ACHN (cell line): ENCODE results near the gene TFDP2.
"Not testable (repeated sequence)": the region's sequence is repeated elsewhere in the genome, so short reads cannot be mapped to it uniquely, and the experiment has no call there.

Source experiments
- DNase-seq: peaks from one replicate; pipeline ENCODE4 v3.0.0-alpha.2; 2015
- in situ Hi-C: cut with HindIII; loops from 2 replicates; pipeline ENCODE4 v1.10.0; 2017; ENCODE audit warnings: low sequenced_read_pairs, low pct_ligation_motif_present, low pct_unique_long_range_greater_than_20kb

TFDP2 gene

GRCh38 chr3:141949399-141949798 lies 199.9 kb downstream of the TFDP2 start:
- no peak for DNase-seq
- in situ Hi-C loops, result no loop called here

GRCh38 chr3:141945726-141946485 lies 203.4 kb downstream of the TFDP2 start:
- no peak for DNase-seq
- in situ Hi-C loops, result no loop called here

- DNase-seq, result no peak
- in situ Hi-C loops, result no loop called here
Measured at GRCh38 chr3:141942006-141942405, 207.3 kb downstream of the TFDP2 start.

GRCh38 chr3:141941093-141941492 lies 208.3 kb downstream of the TFDP2 start:
- in situ Hi-C loops, result no loop called here
- no peak for DNase-seq

GRCh38 chr3:141940194-141940776 lies 209.1 kb downstream of the TFDP2 start:
- in situ Hi-C loops, result no loop called here

GRCh38 chr3:141939759-141940158 lies 209.6 kb downstream of the TFDP2 start:
- in situ Hi-C loops, result no loop called here
- DNase-seq, result no peak

More at GRCh38 chr3:141940194-141940776, 209.1 kb downstream of the TFDP2 start:
- DNase-seq, result peak; percentile 64

- no peak for DNase-seq
- in situ Hi-C loops, result no loop called here
Measured at GRCh38 chr3:141938011-141938500, 211.3 kb downstream of the TFDP2 start.

- in situ Hi-C loops, result no loop called here
Measured at GRCh38 chr3:141934354-141934753, 215.0 kb downstream of the TFDP2 start.

GRCh38 chr3:141933421-141934300 lies 215.7 kb downstream of the TFDP2 start:
- in situ Hi-C loops, result no loop called here
- no peak for DNase-seq

More at GRCh38 chr3:141934354-141934753, 215.0 kb downstream of the TFDP2 start:
- no peak for DNase-seq

- no peak for DNase-seq
- in situ Hi-C loops, result no loop called here
Measured at GRCh38 chr3:141930801-141931200, 218.5 kb downstream of the TFDP2 start.

- no peak for DNase-seq
- in situ Hi-C loops, result no loop called here
Measured at GRCh38 chr3:141929341-141929995, 219.9 kb downstream of the TFDP2 start.

GRCh38 chr3:141928631-141929270 lies 220.6 kb downstream of the TFDP2 start:
- in situ Hi-C loops, result no loop called here
- DNase-seq, result no peak

- DNase-seq, result no peak
- in situ Hi-C loops, result no loop called here
Measured at GRCh38 chr3:141926929-141927328, 222.4 kb downstream of the TFDP2 start.

GRCh38 chr3:141925677-141926076 lies 223.7 kb downstream of the TFDP2 start:
- in situ Hi-C loops, DNase-seq: not testable (repeated sequence)

GRCh38 chr3:141921316-141921715 lies 228.0 kb downstream of the TFDP2 start:
- in situ Hi-C loops, result no loop called here
- DNase-seq, result no peak

- in situ Hi-C loops, result no loop called here
- no peak for DNase-seq
Measured at GRCh38 chr3:141920701-141921100, 228.6 kb downstream of the TFDP2 start.

GRCh38 chr3:141915766-141916165 lies 233.6 kb downstream of the TFDP2 start:
- in situ Hi-C loops, result no loop called here
- no peak for DNase-seq

- no peak for DNase-seq
- in situ Hi-C loops, result no loop called here
Measured at GRCh38 chr3:141915016-141915415, 234.3 kb downstream of the TFDP2 start.
